Measurements from ENCODE around the gene ST6GALNAC3.
"Not testable (repeated sequence)": the region's sequence is repeated elsewhere in the genome, so short reads cannot be mapped to it uniquely, and the experiment has no call there.

Gene ST6GALNAC3

DNA sequence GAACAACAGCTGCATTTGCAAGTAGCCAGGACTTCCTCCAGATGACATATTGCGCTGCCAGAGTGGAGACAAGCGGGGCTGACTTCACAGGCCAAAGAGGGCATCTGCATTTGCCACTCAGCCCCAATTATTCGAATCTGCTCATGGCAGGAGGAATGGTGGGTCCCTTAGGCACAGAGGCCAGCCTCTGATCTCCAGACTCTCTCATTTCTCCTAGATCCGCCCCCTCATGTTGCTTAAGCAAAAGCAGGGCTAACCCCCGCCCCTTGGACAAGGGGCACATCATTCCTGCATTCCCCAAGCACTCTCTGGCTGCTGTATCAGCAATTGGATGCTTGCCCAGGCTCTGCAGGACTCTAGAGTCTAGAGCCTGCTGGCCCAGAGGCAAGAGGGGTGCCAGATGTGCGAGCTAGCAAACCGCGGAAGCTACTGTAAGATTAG, 262.4 kb downstream of the ST6GALNAC3 start:
- Histone ChIP-seq H3K27ac (ENCODE audit: low read depth, low read length) (no peak overlapping the region), H3K36me3 (ENCODE audit: control insufficient read depth, insufficient read depth, low read length) (no peaks in the 10 kb centered on the region), H3K27me3 (ENCODE audit: control insufficient read depth, insufficient read depth, low read length) (no peaks in the 10 kb centered on the region), H3K4me3 (ENCODE audit: low read depth, low read length) (no peak overlapping the region), H3K4me1 (ENCODE audit: control insufficient read depth, insufficient read depth, low read length) (peaks cover 6% of the 10 kb centered on the region; the same call in 1 of the 2 replicates), H3K9me3 (ENCODE audit: control insufficient read depth, insufficient read depth, low read depth, low read length) (no peaks in the 10 kb centered on the region), H3K9ac (ENCODE audit: low read length) (no peak overlapping the region)

- Histone ChIP-seq H3K27me3 (ENCODE audit: control insufficient read depth, insufficient read depth, low read length) (no peaks in the 10 kb centered on the region), H3K4me1 (ENCODE audit: control insufficient read depth, insufficient read depth, low read length) (peaks cover 6% of the 10 kb centered on the region; the same call in 1 of the 2 replicates), H3K27ac (ENCODE audit: low read depth, low read length) (no peak overlapping the region), H3K9ac (ENCODE audit: low read length) (no peak overlapping the region), H3K9me3 (ENCODE audit: control insufficient read depth, insufficient read depth, low read depth, low read length) (no peaks in the 10 kb centered on the region), H3K36me3 (ENCODE audit: control insufficient read depth, insufficient read depth, low read length) (no peaks in the 10 kb centered on the region), H3K4me3 (ENCODE audit: low read depth, low read length) (no peak overlapping the region)
Measured at GRCh38 chr1:76337542-76338219, 263.1 kb downstream of the ST6GALNAC3 start.

GRCh38 chr1:76340056-76340455, 265.5 kb downstream of the ST6GALNAC3 start:
- Histone ChIP-seq H3K27me3 (ENCODE audit: control insufficient read depth, insufficient read depth, low read length) (no peaks in the 10 kb centered on the region), H3K4me1 (ENCODE audit: control insufficient read depth, insufficient read depth, low read length) (peaks cover 6% of the 10 kb centered on the region; the same call in 1 of the 2 replicates), H3K27ac (ENCODE audit: low read depth, low read length) (no peak overlapping the region), H3K9ac (ENCODE audit: low read length) (no peak overlapping the region), H3K4me3 (ENCODE audit: low read depth, low read length) (no peak overlapping the region), H3K36me3 (ENCODE audit: control insufficient read depth, insufficient read depth, low read length) (no peaks in the 10 kb centered on the region), H3K9me3 (ENCODE audit: control insufficient read depth, insufficient read depth, low read depth, low read length) (no peaks in the 10 kb centered on the region)

GRCh38 chr1:76341816-76342215, 267.3 kb downstream of the ST6GALNAC3 start:
- H3K9me3 ChIP-seq (ENCODE audit: control insufficient read depth, insufficient read depth, low read depth, low read length); H3K9ac ChIP-seq (ENCODE audit: low read length); H3K36me3 ChIP-seq (ENCODE audit: control insufficient read depth, insufficient read depth, low read length); H3K4me3 ChIP-seq (ENCODE audit: low read depth, low read length); H3K27me3 ChIP-seq (ENCODE audit: control insufficient read depth, insufficient read depth, low read length); H3K4me1 ChIP-seq (ENCODE audit: control insufficient read depth, insufficient read depth, low read length); H3K27ac ChIP-seq (ENCODE audit: low read depth, low read length): not testable (repeated sequence)

GRCh38 chr1:76343356-76343755, 268.8 kb downstream of the ST6GALNAC3 start:
- Histone ChIP-seq H3K4me1 (ENCODE audit: control insufficient read depth, insufficient read depth, low read length) (no peaks in the 10 kb centered on the region), H3K9ac (ENCODE audit: low read length) (no peak overlapping the region), H3K9me3 (ENCODE audit: control insufficient read depth, insufficient read depth, low read depth, low read length) (no peaks in the 10 kb centered on the region), H3K36me3 (ENCODE audit: control insufficient read depth, insufficient read depth, low read length) (no peaks in the 10 kb centered on the region), H3K27me3 (ENCODE audit: control insufficient read depth, insufficient read depth, low read length) (no peaks in the 10 kb centered on the region), H3K4me3 (ENCODE audit: low read depth, low read length) (no peak overlapping the region), H3K27ac (ENCODE audit: low read depth, low read length) (no peak overlapping the region)

- Histone ChIP-seq H3K4me1 (ENCODE audit: control insufficient read depth, insufficient read depth, low read length) (0 out of 2 replicates have a peak, but pooled peaks cover 4% of the 10 kb centered on the region), H3K27me3 (ENCODE audit: control insufficient read depth, insufficient read depth, low read length) (no peaks in the 10 kb centered on the region), H3K9ac (ENCODE audit: low read length) (no peak overlapping the region), H3K27ac (ENCODE audit: low read depth, low read length) (no peak overlapping the region), H3K36me3 (ENCODE audit: control insufficient read depth, insufficient read depth, low read length) (no peaks in the 10 kb centered on the region), H3K4me3 (ENCODE audit: low read depth, low read length) (no peak overlapping the region), H3K9me3 (ENCODE audit: control insufficient read depth, insufficient read depth, low read depth, low read length) (no peaks in the 10 kb centered on the region)
Measured at GRCh38 chr1:76351655-76352054, 277.1 kb downstream of the ST6GALNAC3 start.

DNA sequence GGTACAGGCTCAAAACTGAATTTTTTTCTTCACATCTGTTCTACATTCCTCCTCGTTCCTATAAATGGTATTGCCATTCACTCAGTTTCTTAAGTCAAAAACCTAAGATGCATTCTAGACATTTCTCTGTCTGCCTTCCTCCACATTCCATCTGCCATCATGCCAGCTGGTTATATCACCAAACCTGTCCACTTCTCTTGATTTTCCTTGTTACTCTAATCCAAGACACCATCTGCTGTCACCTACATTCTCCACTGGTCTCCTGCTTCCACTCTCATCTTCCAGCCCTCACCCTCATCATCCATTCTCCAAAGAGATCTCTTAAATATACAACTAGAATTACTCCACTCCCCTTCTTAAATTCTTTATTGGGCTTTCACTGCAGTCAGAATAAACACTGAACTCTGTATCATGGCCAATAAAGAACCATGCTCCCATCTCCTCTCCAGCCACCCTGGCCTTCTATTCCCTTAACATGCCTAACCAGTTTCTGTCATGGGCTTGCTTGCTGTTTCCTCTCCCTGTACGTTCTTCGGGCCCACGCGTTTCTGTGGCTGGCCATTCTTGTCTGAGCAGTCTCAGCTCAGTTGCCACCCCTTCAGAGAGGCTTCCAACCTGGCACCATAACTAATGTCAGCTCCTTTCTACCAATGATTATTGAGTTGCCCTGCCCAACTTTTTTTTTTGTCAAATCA, 278.3 kb downstream of the ST6GALNAC3 start:
- 0 out of 2 replicates have a peak, but pooled peaks cover 4% of the 10 kb centered on the region for H3K4me1 ChIP-seq (ENCODE audit: control insufficient read depth, insufficient read depth, low read length)

DNA sequence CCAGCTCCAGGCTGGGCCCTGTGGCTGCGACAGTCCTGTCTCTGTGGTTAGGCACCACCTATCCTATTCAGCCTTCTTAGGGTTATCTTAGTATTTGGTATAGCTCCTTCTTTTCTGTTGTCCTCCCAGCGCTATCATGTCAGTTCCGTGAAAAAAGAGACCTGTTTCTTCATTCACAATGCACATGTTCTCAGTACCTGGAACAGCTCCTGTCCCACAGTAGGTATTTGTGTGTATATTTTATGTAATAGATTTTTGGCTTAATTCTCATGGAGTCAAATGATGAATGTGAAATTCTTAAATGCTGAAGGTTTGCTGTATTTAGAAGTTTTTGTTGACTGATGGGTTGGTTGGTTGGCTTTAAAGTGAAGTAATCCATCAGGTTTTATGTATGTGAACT, 279.7 kb downstream of the ST6GALNAC3 start:
- Histone ChIP-seq H3K4me1 (ENCODE audit: control insufficient read depth, insufficient read depth, low read length) (0 out of 2 replicates have a peak, but pooled peaks cover 4% of the 10 kb centered on the region), H3K4me3 (ENCODE audit: low read depth, low read length) (no peak overlapping the region), H3K27me3 (ENCODE audit: control insufficient read depth, insufficient read depth, low read length) (no peaks in the 10 kb centered on the region), H3K9me3 (ENCODE audit: control insufficient read depth, insufficient read depth, low read depth, low read length) (no peaks in the 10 kb centered on the region), H3K36me3 (ENCODE audit: control insufficient read depth, insufficient read depth, low read length) (no peaks in the 10 kb centered on the region), H3K9ac (ENCODE audit: low read length) (no peak overlapping the region), H3K27ac (ENCODE audit: low read depth, low read length) (no peak overlapping the region)

More for the DNA sequence above, 278.3 kb downstream of the ST6GALNAC3 start:
- H3K9me3 ChIP-seq (ENCODE audit: control insufficient read depth, insufficient read depth, low read depth, low read length): no peaks in the 10 kb centered on the region
- H3K36me3 ChIP-seq (ENCODE audit: control insufficient read depth, insufficient read depth, low read length): no peaks in the 10 kb centered on the region
- no peak overlapping the region for H3K9ac ChIP-seq (ENCODE audit: low read length)
- H3K27me3 ChIP-seq (ENCODE audit: control insufficient read depth, insufficient read depth, low read length): no peaks in the 10 kb centered on the region
- H3K27ac ChIP-seq (ENCODE audit: low read depth, low read length): no peak overlapping the region
- no peak overlapping the region for H3K4me3 ChIP-seq (ENCODE audit: low read depth, low read length)

GRCh38 chr1:76366726-76367125, 292.2 kb downstream of the ST6GALNAC3 start:
- H3K27me3 ChIP-seq (ENCODE audit: control insufficient read depth, insufficient read depth, low read length): no peaks in the 10 kb centered on the region
- H3K9me3 ChIP-seq (ENCODE audit: control insufficient read depth, insufficient read depth, low read depth, low read length): no peaks in the 10 kb centered on the region
- H3K27ac ChIP-seq (ENCODE audit: low read depth, low read length): no peak overlapping the region
- H3K36me3 ChIP-seq (ENCODE audit: control insufficient read depth, insufficient read depth, low read length): no peaks in the 10 kb centered on the region
- no peak overlapping the region for H3K9ac ChIP-seq (ENCODE audit: low read length)
- no peaks in the 10 kb centered on the region for H3K4me1 ChIP-seq (ENCODE audit: control insufficient read depth, insufficient read depth, low read length)
- H3K4me3 ChIP-seq (ENCODE audit: low read depth, low read length): no peak overlapping the region

DNA sequence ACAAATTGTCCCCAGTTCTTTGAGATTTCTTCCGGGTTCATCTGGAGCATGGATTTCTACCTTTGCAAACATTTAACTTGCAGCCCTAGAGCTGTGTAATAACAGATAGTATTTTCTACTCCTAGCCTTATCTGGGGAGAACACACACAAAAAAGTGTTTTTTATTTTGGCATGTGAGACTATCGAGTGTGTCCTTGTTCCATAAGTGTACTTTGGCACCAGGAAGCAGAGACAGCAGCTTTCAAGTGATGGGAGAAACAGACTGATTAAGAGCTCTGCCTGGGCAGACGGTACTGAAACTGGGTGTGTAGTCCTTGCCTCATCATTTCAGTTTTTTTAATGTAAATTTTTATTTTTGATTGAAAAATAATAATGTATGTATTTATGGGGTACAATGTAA, 297.4 kb downstream of the ST6GALNAC3 start:
- H3K9ac ChIP-seq (ENCODE audit: low read length): no peak overlapping the region
- H3K4me3 ChIP-seq (ENCODE audit: low read depth, low read length): no peak overlapping the region
- H3K9me3 ChIP-seq (ENCODE audit: control insufficient read depth, insufficient read depth, low read depth, low read length): no peaks in the 10 kb centered on the region
- H3K36me3 ChIP-seq (ENCODE audit: control insufficient read depth, insufficient read depth, low read length): no peaks in the 10 kb centered on the region
- H3K27me3 ChIP-seq (ENCODE audit: control insufficient read depth, insufficient read depth, low read length): no peaks in the 10 kb centered on the region
- peaks cover 6% of the 10 kb centered on the region; the same call in 1 of the 2 replicates for H3K4me1 ChIP-seq (ENCODE audit: control insufficient read depth, insufficient read depth, low read length)
- no peak overlapping the region for H3K27ac ChIP-seq (ENCODE audit: low read depth, low read length)

DNA sequence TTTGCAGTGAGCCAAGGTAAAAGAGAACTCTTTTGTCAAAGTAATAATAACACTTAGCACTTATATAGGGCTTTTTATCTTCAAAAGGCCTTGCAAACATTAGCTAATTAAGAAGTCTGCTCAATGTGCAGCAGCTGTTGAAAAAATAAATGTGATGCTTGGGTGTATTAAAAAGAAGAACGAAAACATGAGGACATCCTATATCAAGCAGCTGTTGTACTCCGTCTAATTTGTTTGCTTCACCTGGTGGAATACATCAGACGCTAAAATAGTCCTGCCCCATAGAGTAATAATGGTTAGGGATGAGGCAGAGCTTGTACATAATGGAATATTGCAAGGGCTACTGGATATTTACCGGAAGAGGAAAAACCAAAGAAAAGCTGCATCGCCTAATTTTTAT, 299.5 kb downstream of the ST6GALNAC3 start:
- Histone ChIP-seq H3K4me1 (ENCODE audit: control insufficient read depth, insufficient read depth, low read length) (peaks cover 6% of the 10 kb centered on the region; the same call in 1 of the 2 replicates), H3K9me3 (ENCODE audit: control insufficient read depth, insufficient read depth, low read depth, low read length) (no peaks in the 10 kb centered on the region), H3K9ac (ENCODE audit: low read length) (no peak overlapping the region), H3K27ac (ENCODE audit: low read depth, low read length) (no peak overlapping the region), H3K4me3 (ENCODE audit: low read depth, low read length) (no peak overlapping the region), H3K27me3 (ENCODE audit: control insufficient read depth, insufficient read depth, low read length) (no peaks in the 10 kb centered on the region), H3K36me3 (ENCODE audit: control insufficient read depth, insufficient read depth, low read length) (no peaks in the 10 kb centered on the region)

Data from HUES6 (cell line).